HG03342 (cell line): Measurements from ENCODE around the gene KRT3.

Experiments used
- ATAC-seq: cut with Tn5 transposase; IDR thresholded peaks from one replicate; pipeline ENCODE4 v1.9.1; 2021; ENCODE audit warnings: mild to moderate bottlenecking, moderate library complexity; ENCODE audit not compliant: unreplicated experiment

The KRT3 gene

GRCh38 chr12:52828156-52828555 lies 32.2 kb upstream of the KRT3 start:
- ATAC-seq: no peak

DNA sequence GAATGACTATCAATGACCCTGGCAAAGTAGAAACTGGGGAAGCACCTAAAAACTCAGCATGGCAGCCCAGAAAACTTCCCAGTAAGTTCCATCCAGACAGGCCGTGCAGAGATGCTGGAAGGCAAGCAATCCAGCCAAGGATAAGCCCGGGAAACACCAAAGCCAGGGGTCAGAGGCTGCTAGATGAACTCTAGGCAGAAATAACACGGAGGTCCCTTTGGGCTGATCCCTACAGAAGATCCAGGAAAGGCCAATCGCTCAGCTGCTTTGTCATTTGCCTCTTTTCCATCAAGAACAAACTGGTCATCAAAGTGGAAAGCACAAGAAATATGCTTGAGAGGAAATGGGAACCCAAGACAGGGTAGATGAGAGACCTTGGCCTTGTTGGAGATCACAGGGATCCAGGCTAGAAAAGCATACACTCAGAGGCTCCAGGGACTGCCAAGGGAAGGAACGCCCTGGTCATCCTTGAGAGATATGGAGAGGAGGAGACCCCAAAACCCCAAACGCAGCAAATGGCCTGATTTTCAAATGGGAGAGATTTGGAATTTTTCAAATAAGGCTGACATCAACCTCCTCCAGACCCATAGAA lies 31.7 kb upstream of the KRT3 start:
- ATAC-seq: no peak

DNA sequence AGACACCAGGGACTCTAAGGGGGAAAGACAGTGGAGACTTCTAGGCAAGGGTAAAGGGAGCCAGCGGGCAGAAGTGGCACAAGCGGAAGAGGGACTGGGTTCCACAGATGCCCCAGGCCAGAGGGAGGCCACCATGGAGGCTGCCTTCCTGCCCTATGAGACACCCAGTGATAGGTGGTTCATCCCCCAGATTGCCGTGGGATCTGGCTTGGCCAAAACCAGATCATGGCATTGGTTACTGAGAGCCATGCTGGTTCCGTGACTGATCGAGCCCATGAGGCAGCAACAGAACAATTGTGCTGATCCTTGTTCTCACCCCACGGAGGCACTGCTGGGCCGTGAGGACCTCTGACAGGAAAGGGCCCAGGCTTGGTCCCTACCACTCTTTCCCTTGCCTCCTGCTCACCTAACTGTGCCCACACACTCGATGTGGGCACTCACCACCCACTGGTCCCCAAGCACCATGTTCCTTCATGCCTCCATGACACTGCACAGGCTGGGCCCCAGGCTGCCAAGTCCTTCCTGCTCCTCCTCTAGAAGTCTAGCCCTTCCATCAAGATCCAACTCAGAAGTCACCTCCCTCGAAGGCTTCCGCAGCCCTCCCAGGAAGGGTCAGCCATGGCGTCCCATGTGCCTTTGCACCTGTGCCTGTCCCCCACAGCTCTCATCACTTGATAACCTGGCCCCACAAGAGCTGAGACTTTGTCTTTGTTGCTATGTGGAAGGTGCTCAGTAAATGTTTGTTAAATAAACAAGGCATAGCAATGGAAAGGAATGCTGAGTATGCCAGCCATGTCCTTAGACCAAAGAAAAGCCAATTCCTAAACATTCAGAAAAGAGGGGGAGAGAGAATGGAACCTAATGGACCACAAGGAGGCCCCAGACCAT lies 30.9 kb upstream of the KRT3 start:
- no peak for ATAC-seq

GRCh38 chr12:52825961-52826360 lies 30.0 kb upstream of the KRT3 start:
- no peak for ATAC-seq

GRCh38 chr12:52824741-52825410 lies 29.0 kb upstream of the KRT3 start:
- no peak for ATAC-seq

DNA sequence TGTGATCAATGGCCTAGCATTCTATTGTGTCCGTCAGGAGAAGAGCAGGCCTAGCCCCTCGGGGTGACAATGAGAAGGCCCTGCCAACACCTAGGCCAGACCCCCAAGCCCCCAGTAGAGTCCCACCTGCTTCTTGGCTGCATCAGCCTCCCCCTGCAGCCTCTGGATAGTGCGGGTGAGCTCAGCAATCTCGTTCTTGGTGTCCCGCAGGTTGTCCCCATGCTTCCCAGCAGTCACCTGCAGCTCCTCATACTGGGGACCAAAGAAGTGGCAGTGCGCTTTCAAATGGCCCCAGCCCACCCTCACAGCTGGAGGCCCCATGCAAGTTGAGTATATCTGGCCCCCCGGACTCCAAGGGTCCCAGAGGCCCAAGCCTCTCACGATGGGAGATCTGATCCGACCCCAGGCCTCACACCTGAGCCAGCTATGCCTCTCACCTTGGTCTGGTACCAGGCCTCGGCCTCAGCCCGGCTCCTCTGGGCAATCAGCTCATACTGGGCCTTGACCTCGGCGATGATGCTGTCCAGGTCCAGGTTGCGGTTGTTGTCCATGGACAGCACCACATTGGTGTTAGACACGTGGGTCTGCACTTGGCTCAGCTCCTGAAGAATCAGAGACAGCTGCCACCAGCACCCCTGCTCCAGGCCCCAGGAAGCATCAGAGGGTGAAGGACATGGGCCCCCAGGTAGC lies 28.0 kb upstream of the KRT3 start:
- no peak for ATAC-seq

GRCh38 chr12:52822771-52823510 lies 27.0 kb upstream of the KRT3 start:
- no peak for ATAC-seq

DNA sequence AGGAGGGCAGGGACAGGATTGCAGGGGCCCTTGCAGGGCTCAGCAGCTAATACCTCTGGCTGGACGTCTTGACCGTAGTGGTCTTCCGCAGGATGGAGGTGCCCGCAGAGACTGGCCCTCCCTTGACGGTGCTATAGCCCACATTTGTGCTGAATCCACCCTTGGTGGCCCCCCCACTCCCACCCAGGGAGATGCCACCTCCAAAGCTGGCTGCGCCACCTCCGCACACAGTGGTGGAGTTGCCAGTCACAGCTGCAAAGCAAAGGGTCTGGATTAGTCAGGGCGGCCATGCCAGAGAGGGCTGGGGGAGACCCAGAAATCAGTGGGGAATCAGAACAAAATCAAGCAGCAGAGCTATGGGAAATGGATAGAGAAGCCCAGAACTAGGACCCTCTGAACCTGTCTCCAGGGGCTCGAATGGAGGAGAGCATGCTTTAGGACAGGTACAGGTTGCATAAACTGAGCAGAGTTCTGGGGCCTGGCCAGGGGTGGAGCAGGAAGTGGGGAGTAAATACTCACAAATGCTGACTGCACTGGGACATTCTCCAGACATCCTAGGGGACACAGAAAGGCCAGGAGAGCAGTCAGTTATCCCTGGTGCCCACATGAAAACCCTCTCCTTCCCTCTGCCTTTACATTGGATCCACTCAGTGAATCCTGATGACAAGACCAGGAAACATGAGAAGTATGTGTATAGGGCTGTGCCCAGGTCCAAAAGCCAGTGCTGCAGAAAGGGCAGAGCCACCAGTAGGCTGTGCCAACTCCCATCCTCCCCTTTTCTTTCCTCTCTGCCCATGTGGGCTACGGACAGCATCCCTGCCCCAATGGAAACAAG lies 26.1 kb upstream of the KRT3 start:
- no peak for ATAC-seq

GRCh38 chr12:52821071-52821730 lies 25.3 kb upstream of the KRT3 start:
- ATAC-seq: no peak

- ATAC-seq: no peak
Measured at GRCh38 chr12:52820521-52820920, 24.6 kb upstream of the KRT3 start.

DNA sequence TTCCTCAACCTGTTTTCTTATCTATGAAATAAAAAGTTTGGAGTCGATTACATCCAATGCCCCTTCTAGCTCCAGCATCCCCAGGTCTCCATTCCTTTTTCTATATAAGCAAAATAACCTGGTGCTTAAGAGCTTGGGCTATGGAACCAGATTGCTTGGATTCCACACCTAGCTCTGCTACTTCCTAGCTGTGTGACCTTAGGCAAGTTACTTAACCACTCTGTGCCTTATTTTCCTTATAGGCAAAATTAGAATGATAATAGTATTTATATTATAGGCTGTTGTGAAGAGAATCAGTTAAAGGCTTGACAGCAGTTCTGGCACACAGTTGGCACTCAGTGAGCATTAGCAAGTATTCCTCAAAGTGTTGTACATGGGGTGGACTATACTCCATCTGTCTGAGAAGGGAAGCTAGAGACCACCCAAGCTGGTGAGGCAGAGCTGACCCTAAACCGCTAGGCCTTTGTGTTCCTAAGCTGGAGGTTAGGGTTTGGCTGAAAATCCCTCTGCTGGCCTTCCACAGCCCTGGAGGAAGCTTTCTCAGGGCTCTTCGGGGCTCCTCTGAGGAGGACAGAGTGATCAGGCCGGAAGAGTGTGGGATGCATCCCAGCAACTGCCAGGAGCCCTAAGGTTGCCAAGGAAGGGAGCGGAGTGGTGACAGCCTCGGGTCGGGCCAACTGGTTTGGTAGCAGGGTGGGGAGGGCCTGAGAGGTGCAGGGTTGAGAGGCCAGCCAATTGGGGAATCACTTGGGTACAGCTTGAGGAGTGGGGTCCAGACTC lies 24.0 kb upstream of the KRT3 start:
- no peak for ATAC-seq

GRCh38 chr12:52818887-52819420 lies 23.0 kb upstream of the KRT3 start:
- no peak for ATAC-seq

DNA sequence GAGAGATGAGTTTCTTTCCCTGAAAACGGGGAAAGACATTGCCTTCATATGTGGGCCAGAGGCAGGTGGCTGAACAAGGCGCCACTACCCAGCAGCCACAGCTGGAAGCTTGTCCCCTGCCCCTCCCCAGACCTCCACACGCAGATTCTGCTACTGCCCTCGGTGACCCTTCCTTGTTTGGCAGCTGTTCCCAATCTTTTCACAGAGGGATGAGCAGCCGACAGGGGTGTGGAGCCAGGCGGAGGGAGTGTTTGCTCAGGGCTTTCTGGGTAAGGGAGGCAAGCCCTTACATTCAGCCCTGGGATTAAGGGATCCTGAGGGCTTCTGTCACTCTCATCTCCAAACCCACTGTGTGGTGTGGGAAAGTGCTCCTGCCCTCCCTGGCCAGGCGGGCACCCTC lies 22.5 kb upstream of the KRT3 start:
- ATAC-seq: no peak

GRCh38 chr12:52817699-52818238 lies 21.9 kb upstream of the KRT3 start:
- ATAC-seq: no peak

DNA sequence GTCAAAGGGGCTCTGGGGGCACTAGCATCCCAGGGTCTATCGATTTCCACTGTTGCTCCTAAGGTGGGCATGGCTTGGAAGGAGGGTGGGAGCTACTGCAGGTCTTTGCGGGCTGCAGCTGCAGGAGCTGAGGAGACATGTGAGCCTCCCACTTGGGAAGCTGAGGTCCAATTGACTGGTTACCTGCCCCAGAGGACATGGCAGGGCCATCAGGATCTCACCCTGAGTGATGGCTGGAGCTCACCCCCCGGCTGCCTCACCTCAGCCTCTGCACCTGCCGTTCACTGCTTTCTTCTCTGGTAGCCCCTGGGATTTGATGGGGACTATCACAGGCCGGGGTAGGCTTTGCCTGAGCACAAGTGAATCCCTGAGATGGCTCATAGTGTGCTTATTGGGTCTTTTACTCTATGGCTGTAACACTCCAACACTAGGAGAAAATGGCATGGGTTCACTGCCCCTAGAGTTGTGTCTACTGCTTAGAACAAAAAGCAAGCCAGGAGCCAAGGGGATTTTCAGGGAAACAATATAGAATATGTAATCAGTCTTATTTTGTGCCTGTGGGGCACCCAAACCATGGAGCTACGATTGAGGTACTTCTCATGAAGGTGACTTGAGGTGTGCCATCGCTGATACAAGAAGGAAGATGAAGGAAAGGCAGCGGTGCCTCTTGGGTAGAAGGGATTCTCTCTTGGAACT lies 21.2 kb upstream of the KRT3 start:
- no peak for ATAC-seq

DNA sequence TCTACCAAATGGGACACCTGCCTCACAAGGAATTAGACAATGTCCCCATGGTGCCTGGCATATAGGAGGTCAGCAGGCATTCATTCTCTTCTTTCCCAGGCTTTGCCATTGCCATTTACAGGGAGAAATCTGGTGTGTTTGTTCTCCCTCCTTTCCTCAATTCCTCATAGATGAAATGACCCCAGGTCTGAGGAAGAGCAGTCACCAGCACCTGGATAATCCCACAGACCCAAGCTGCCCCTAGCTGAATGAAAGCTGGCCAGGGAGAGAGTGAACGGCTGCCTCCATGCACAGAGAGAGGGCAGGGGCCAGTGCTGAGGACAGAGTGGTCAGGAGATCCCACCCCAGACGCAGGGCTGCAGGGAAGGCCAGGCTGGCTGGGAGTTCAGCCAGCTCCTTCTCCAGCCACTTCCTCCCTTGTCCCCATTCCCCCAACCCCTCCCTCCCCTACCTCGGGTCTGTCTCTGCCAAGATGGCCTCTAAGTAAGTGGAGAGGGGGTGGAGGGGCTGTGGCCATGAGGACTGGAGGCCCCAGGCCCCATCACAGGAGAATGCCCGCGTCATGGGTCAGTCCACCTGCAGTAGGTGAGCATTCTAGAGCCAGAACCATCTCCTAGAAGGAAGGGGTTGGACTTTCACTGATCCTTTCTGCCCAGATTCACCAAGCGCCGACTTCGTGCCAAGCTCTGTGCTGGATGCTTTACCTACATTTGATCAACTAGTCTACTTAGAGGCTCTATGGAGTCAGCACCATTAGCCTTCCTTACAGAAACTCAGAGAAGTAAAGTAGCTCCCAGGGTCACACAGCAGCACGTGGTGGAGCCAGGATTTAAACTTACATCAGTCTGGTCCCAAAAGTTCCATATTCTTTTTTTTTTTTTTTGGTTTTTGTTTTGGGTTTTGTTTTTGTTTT lies 20.0 kb upstream of the KRT3 start:
- ATAC-seq: no peak
